Sigmoid colon (tissue), 4 donors: ENCODE measurements around the gene SPATS2L.

ENCODE experiments used
- CTCF ChIP-seq, 4 experiments: fragments of 450-650 bp in 3 of 4; fragments of 200-600 bp in 1 of 4; IDR thresholded peaks; one replicate each; pipeline ENCODE4 v1.5.1; 2016 to 2019; ENCODE audit warnings: antibody characterized with exemption in 4 of 4, mild to moderate bottlenecking in 3 of 4, moderate library complexity in 2 of 4
- EP300 ChIP-seq, 4 donors: sonication (generic); formaldehyde crosslinking; IDR thresholded peaks; one replicate each; pipeline ENCODE4 v1.6.1; 2017; ENCODE audit warnings: antibody characterized with exemption in 4 of 4
- POLR2A ChIP-seq, 2 donors: fragments of 450-650 bp; IDR thresholded peaks; one replicate each; pipeline ENCODE4 v1.6.1; 2016; ENCODE audit warnings: antibody characterized with exemption in 2 of 2, mild to moderate bottlenecking in 2 of 2, moderate library complexity in 2 of 2
- POLR2AphosphoS5 ChIP-seq, 4 donors: sonication (generic); formaldehyde crosslinking; IDR thresholded peaks; one replicate each; pipeline ENCODE4 v1.6.1; 2017; ENCODE audit warnings: antibody characterized with exemption in 4 of 4

- no peak for TF ChIP-seq CTCF (IDR thresholded peaks at IDR 0.05)
- no peak for TF ChIP-seq POLR2A (IDR thresholded peaks at IDR 0.05)
- no peak for TF ChIP-seq POLR2AphosphoS5 (IDR thresholded peaks at IDR 0.05)
- TF ChIP-seq EP300 (IDR thresholded peaks at IDR 0.05) = no peak
Observed at GRCh38 chr2:200411831-200412230, 105.3 kb downstream of the SPATS2L start.
